Measurements from ENCODE around the gene BBS9.

Gene BBS9

GRCh38 chr7:33589911-33590310, 460.5 kb downstream of the BBS9 start:
- no peak for TF ChIP-seq CTCF (IDR thresholded peaks at IDR 0.05; ENCODE audit: low read depth, low read length)
- no peaks in the 10 kb centered on the region for H3K9me3 ChIP-seq (ENCODE audit: severe bottlenecking)
- DNase-seq, result no peak
- H3K4me3 ChIP-seq (ENCODE audit: low read depth, low read length), result no peak overlapping the region
- no peak overlapping the region for H3K27ac ChIP-seq
- H3K27me3 ChIP-seq (ENCODE audit: insufficient read depth, low read depth, severe bottlenecking), result no peaks in the 10 kb centered on the region
- no peaks in the 10 kb centered on the region for H3K36me3 ChIP-seq

DNA sequence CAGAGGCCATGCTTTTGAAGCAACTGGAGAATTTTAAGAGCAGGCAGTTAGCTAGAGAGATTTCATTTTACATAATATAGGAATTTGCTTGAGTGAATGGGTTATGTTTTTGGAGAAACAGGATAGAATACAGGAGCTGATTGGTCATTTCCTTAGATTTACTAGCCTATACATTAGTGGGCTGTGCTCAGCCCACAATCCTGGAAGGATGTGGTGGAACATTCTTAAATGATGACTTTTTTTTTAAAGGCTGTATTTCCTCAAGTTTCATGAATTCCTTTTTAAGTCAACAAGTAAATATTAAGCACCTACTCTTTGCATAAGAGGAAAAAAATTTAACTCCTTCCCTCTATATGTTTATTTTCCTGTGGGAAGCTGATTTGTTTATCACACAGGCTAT, 461.6 kb downstream of the BBS9 start:
- no peak for DNase-seq
- H3K9me3 ChIP-seq (ENCODE audit: severe bottlenecking), result no peaks in the 10 kb centered on the region
- H3K27ac ChIP-seq, result no peak overlapping the region
- no peaks in the 10 kb centered on the region for H3K36me3 ChIP-seq
- no peak for TF ChIP-seq CTCF (IDR thresholded peaks at IDR 0.05; ENCODE audit: low read depth, low read length)
- H3K4me3 ChIP-seq (ENCODE audit: low read depth, low read length), result no peak overlapping the region
- no peaks in the 10 kb centered on the region for H3K27me3 ChIP-seq (ENCODE audit: insufficient read depth, low read depth, severe bottlenecking)

GRCh38 chr7:33591490-33591889, 462.1 kb downstream of the BBS9 start:
- H3K9me3 ChIP-seq (ENCODE audit: severe bottlenecking), result no peaks in the 10 kb centered on the region
- no peaks in the 10 kb centered on the region for H3K36me3 ChIP-seq
- no peak for DNase-seq
- no peak overlapping the region for H3K27ac ChIP-seq
- H3K4me3 ChIP-seq (ENCODE audit: low read depth, low read length), result no peak overlapping the region
- no peak for TF ChIP-seq CTCF (IDR thresholded peaks at IDR 0.05; ENCODE audit: low read depth, low read length)
- no peaks in the 10 kb centered on the region for H3K27me3 ChIP-seq (ENCODE audit: insufficient read depth, low read depth, severe bottlenecking)

DNA sequence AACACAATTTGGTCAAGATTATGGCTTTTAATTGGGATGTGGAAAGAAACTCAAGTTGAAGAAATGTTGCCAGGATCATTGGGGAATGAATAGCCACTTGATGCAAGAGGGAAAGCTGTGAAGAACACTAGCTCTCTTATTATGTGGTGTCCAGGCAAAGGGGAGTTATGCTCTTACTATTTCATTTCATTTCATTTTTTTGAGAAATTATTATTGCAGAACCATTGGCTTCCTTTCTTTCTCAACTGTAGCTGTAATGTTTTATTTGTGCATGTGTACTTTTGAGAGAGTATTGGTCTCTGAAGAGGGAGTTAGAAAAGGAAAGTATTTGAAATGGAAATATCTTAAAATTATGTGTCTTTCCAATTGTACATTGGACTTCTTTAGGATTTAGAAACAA, 463.4 kb downstream of the BBS9 start:
- Histone ChIP-seq H3K4me3 (ENCODE audit: low read depth, low read length) (no peak overlapping the region), H3K27ac (no peak overlapping the region), H3K9me3 (ENCODE audit: severe bottlenecking) (no peaks in the 10 kb centered on the region), H3K27me3 (ENCODE audit: insufficient read depth, low read depth, severe bottlenecking) (no peaks in the 10 kb centered on the region), H3K36me3 (no peaks in the 10 kb centered on the region)
- no peak for DNase-seq
- no peak for TF ChIP-seq CTCF (IDR thresholded peaks at IDR 0.05; ENCODE audit: low read depth, low read length)

- DNase-seq, result no peak
- no peak for TF ChIP-seq CTCF (IDR thresholded peaks at IDR 0.05; ENCODE audit: low read depth, low read length)
- Histone ChIP-seq H3K9me3 (ENCODE audit: severe bottlenecking) (no peaks in the 10 kb centered on the region), H3K36me3 (no peaks in the 10 kb centered on the region), H3K27ac (no peak overlapping the region), H3K27me3 (ENCODE audit: insufficient read depth, low read depth, severe bottlenecking) (no peaks in the 10 kb centered on the region), H3K4me3 (ENCODE audit: low read depth, low read length) (no peak overlapping the region)
These were observed 464.2 kb downstream of the BBS9 start for GRCh38 chr7:33593611-33594010.

- no peak for TF ChIP-seq CTCF (IDR thresholded peaks at IDR 0.05; ENCODE audit: low read depth, low read length)
These were observed 467.3 kb downstream of the BBS9 start for GRCh38 chr7:33596686-33597085.

More at GRCh38 chr7:33596686-33597085, 467.3 kb downstream of the BBS9 start:
- Histone ChIP-seq H3K9me3 (ENCODE audit: severe bottlenecking) (no peaks in the 10 kb centered on the region), H3K4me3 (ENCODE audit: low read depth, low read length) (no peak overlapping the region), H3K27me3 (ENCODE audit: insufficient read depth, low read depth, severe bottlenecking) (no peaks in the 10 kb centered on the region), H3K36me3 (no peaks in the 10 kb centered on the region), H3K27ac (no peak overlapping the region)
- no peak for DNase-seq
